Spinal cord (tissue), 10 donors: ENCODE measurements around the gene PDE4D. TPM values are rescaled to one million over a fixed set of nuclear protein-coding genes. Genes with fewer than 3 reads are reported as not detected.

Experiments
- DNase-seq, 6 donors: peaks; one replicate each; pipeline versions ENCODE4 v3.0.0 to v3.0.0-alpha.2; 2013 to 2015; ENCODE audit warnings: low spot score in 6 of 6, low read depth in 4 of 6
- H3K27ac ChIP-seq: one replicate; pipeline ENCODE4 v1.5.1; 2013; ENCODE audit warnings: low read depth, low read length, control low read depth
- H3K27me3 ChIP-seq: one replicate; pipeline ENCODE4 v1.6.1; 2013; ENCODE audit warnings: low read length; ENCODE audit not compliant: control insufficient read depth, insufficient read depth
- H3K36me3 ChIP-seq: one replicate; pipeline ENCODE4 v1.6.1; 2013; ENCODE audit warnings: low read length; ENCODE audit not compliant: control insufficient read depth, insufficient read depth
- H3K4me1 ChIP-seq: one replicate; pipeline ENCODE4 v1.6.1; 2013; ENCODE audit warnings: low read length; ENCODE audit not compliant: control insufficient read depth, insufficient read depth
- H3K4me3 ChIP-seq: one replicate; pipeline ENCODE4 v1.5.1; 2013; ENCODE audit warnings: low read depth, low read length, control low read depth
- H3K9me3 ChIP-seq: one replicate; pipeline ENCODE4 v1.6.1; 2013; ENCODE audit warnings: low read length; ENCODE audit not compliant: control insufficient read depth, insufficient read depth
- WGBS: methylation state at CpG from one replicate; pipeline ENCODE4 v1.1.5; 2013; ENCODE audit warnings: missing lambda C conversion rate; ENCODE audit not compliant: insufficient coverage; 5-methylcytosine and 5-hydroxymethylcytosine counted together
- polyA plus RNA-seq, 2 donors: library from polyadenylated mRNA; unstranded; fragments of 120-200 nt; gene quantifications; one replicate each; pipeline ENCODE4 v1.2.1, GENCODE V29; 2013; ENCODE audit not compliant: insufficient read length in 2 of 2
- total RNA-seq, 2 donors: library from RNA; depleted of rRNA in 1 of 2; stranded (reverse); fragments of 120-200 nt in 1 of 2; fragments of >200 nt in 1 of 2; gene quantifications; one replicate each; pipeline versions ENCODE4 v1.2.3 to v1.2.4, GENCODE V29; 2013 to 2014
- donor health status: healthy.

Gene PDE4D
- total and polyA plus RNA-seq, 4 donors, result 16.1 to 84.0 (median 37.0) TPM

GRCh38 chr5:59744531-59744992 is 149.0 kb downstream of the PDE4D start:
- H3K27ac ChIP-seq, result no peak overlapping the region
- H3K9me3 ChIP-seq, result no peaks in the 10 kb centered on the region
- H3K27me3 ChIP-seq, result no peaks in the 10 kb centered on the region
- H3K4me3 ChIP-seq, result no peak overlapping the region
- no peaks in the 10 kb centered on the region for H3K36me3 ChIP-seq
- DNase-seq, result no peak
- H3K4me1 ChIP-seq, result no peaks in the 10 kb centered on the region

GRCh38 chr5:59741599-59741998 is 151.9 kb downstream of the PDE4D start:
- 100% methylated on average over 1 of the region's 3 CpGs for WGBS
- no peak overlapping the region for H3K27ac ChIP-seq

GRCh38 chr5:59738024-59738423 is 155.5 kb downstream of the PDE4D start:
- no peak for DNase-seq
- H3K4me3 ChIP-seq, result no peak overlapping the region
- no CpG with 5 or more reads among the region's 1 CpG for WGBS
- no peak overlapping the region for H3K27ac ChIP-seq
- no peaks in the 10 kb centered on the region for H3K9me3 ChIP-seq
- H3K27me3 ChIP-seq, result no peaks in the 10 kb centered on the region
- no peaks in the 10 kb centered on the region for H3K4me1 ChIP-seq
- no peaks in the 10 kb centered on the region for H3K36me3 ChIP-seq

More at GRCh38 chr5:59741599-59741998, 151.9 kb downstream of the PDE4D start:
- no peaks in the 10 kb centered on the region for H3K9me3 ChIP-seq
- no peak overlapping the region for H3K4me3 ChIP-seq
- DNase-seq, result no peak
- no peaks in the 10 kb centered on the region for H3K4me1 ChIP-seq
- no peaks in the 10 kb centered on the region for H3K27me3 ChIP-seq
- no peaks in the 10 kb centered on the region for H3K36me3 ChIP-seq

- H3K9me3 ChIP-seq, result no peaks in the 10 kb centered on the region
- DNase-seq, result no peak
- no peak overlapping the region for H3K4me3 ChIP-seq
- H3K27me3 ChIP-seq, result no peaks in the 10 kb centered on the region
- no peaks in the 10 kb centered on the region for H3K4me1 ChIP-seq
- no peaks in the 10 kb centered on the region for H3K36me3 ChIP-seq
- H3K27ac ChIP-seq, result no peak overlapping the region
These were observed 160.7 kb downstream of the PDE4D start for GRCh38 chr5:59732806-59733205.

- WGBS, result no CpG with 5 or more reads among the region's 2 CpGs
- H3K9me3 ChIP-seq, result no peaks in the 10 kb centered on the region
- no peaks in the 10 kb centered on the region for H3K27me3 ChIP-seq
- no peaks in the 10 kb centered on the region for H3K4me1 ChIP-seq
- peak overlapping the region; percentile 8 for H3K27ac ChIP-seq
- H3K4me3 ChIP-seq, result no peak overlapping the region
- no peaks in the 10 kb centered on the region for H3K36me3 ChIP-seq
- peak in 1 of 6 donors; percentile 17 for DNase-seq
These were observed 161.2 kb downstream of the PDE4D start for GRCh38 chr5:59732301-59732700.

GRCh38 chr5:59731809-59732208 is 161.7 kb downstream of the PDE4D start:
- no peak overlapping the region for H3K4me3 ChIP-seq
- no peaks in the 10 kb centered on the region for H3K4me1 ChIP-seq
- H3K9me3 ChIP-seq, result no peaks in the 10 kb centered on the region
- no CpG with 5 or more reads among the region's 1 CpG for WGBS
- DNase-seq, result no peak
- H3K27me3 ChIP-seq, result no peaks in the 10 kb centered on the region
- H3K27ac ChIP-seq, result peak overlapping the region; percentile 8
- H3K36me3 ChIP-seq, result no peaks in the 10 kb centered on the region

GRCh38 chr5:59729820-59730219 is 163.7 kb downstream of the PDE4D start:
- Histone ChIP-seq H3K27me3 (no peaks in the 10 kb centered on the region), H3K27ac (no peak overlapping the region), H3K9me3 (no peaks in the 10 kb centered on the region), H3K4me1 (no peaks in the 10 kb centered on the region), H3K36me3 (no peaks in the 10 kb centered on the region), H3K4me3 (no peak overlapping the region)
- WGBS, result 100% methylated on average over 1 of the region's 2 CpGs
- no peak for DNase-seq

GRCh38 chr5:59729357-59729756 is 164.2 kb downstream of the PDE4D start:
- no peak overlapping the region for H3K4me3 ChIP-seq
- H3K27ac ChIP-seq, result no peak overlapping the region
- H3K27me3 ChIP-seq, result no peaks in the 10 kb centered on the region
- no peaks in the 10 kb centered on the region for H3K4me1 ChIP-seq
- no peaks in the 10 kb centered on the region for H3K9me3 ChIP-seq
- no peaks in the 10 kb centered on the region for H3K36me3 ChIP-seq
- no CpG with 5 or more reads among the region's 3 CpGs for WGBS
- DNase-seq, result no peak

GRCh38 chr5:59728356-59728755 is 165.2 kb downstream of the PDE4D start:
- Histone ChIP-seq H3K4me1 (no peaks in the 10 kb centered on the region), H3K27me3 (no peaks in the 10 kb centered on the region), H3K4me3 (no peak overlapping the region), H3K27ac (no peak overlapping the region), H3K36me3 (no peaks in the 10 kb centered on the region), H3K9me3 (no peaks in the 10 kb centered on the region)
- WGBS, result no CpG with 5 or more reads among the region's 1 CpG
- DNase-seq, result no peak

- WGBS, result no CpG with 5 or more reads among the region's 2 CpGs
- DNase-seq, result peak in 2 of 6 donors; percentile 39 to 65
- H3K36me3 ChIP-seq, result no peaks in the 10 kb centered on the region
- no peaks in the 10 kb centered on the region for H3K9me3 ChIP-seq
- no peaks in the 10 kb centered on the region for H3K27me3 ChIP-seq
- no peak overlapping the region for H3K27ac ChIP-seq
- no peaks in the 10 kb centered on the region for H3K4me1 ChIP-seq
- no peak overlapping the region for H3K4me3 ChIP-seq
These were observed 166.3 kb downstream of the PDE4D start for GRCh38 chr5:59727186-59727585.
